ENCODE results near the gene B3GALNT2.

- TF ChIP-seq CTCF (IDR thresholded peaks at IDR 0.05; ENCODE audit: insufficient read depth, low read length, poor library complexity, severe bottlenecking) = no peak
- no peak for TF ChIP-seq EZH2phosphoT487 (conservative IDR thresholded peaks at IDR 0.05; ENCODE audit: low read length)
Measured at GRCh38 chr1:235533476-235534168, 29.4 kb upstream of the B3GALNT2 start.
